GM21381 (cell line): ENCODE measurements around the gene AIFM3.
"Not testable (repeated sequence)": the region's sequence is repeated elsewhere in the genome, so short reads cannot be mapped to it uniquely, and the experiment has no call there.

Source experiments
- ATAC-seq: cut with Tn5 transposase; IDR thresholded peaks from one replicate; pipeline ENCODE4 v1.9.1; 2021; ENCODE audit warnings: mild to moderate bottlenecking, moderate library complexity; ENCODE audit not compliant: unreplicated experiment

Gene AIFM3

GRCh38 chr22:21000207-21000986 lies 33.3 kb downstream of the AIFM3 start:
- no peak for ATAC-seq

GRCh38 chr22:21000987-21001600 lies 34.0 kb downstream of the AIFM3 start:
- ATAC-seq, result peak; percentile 7

- ATAC-seq, result peak; percentile 82
Observed at GRCh38 chr22:21001601-21002325, 34.7 kb downstream of the AIFM3 start, which contains the start of gene THAP7. Gene THAP7 (minus strand): TSS chr22:21002118. CDS start chr22:21001911, 207 bp downstream.

GRCh38 chr22:21003782-21004181 lies 36.7 kb downstream of the AIFM3 start:
- no peak for ATAC-seq

- not testable (repeated sequence) for ATAC-seq
Observed at GRCh38 chr22:21009208-21009607, 42.2 kb downstream of the AIFM3 start.

GRCh38 chr22:21009638-21010425 lies 42.8 kb downstream of the AIFM3 start:
- no peak for ATAC-seq

- no peak for ATAC-seq
Observed at GRCh38 chr22:21010426-21011113, 43.5 kb downstream of the AIFM3 start.

- ATAC-seq, result no peak
Observed at GRCh38 chr22:21012446-21013407, 45.7 kb downstream of the AIFM3 start.

GRCh38 chr22:21013657-21014201 lies 46.7 kb downstream of the AIFM3 start:
- ATAC-seq, result peak; percentile 19

- peak; percentile 87 for ATAC-seq
Observed at GRCh38 chr22:21014202-21014725, 47.2 kb downstream of the AIFM3 start.

GRCh38 chr22:21014726-21015465 lies 47.8 kb downstream of the AIFM3 start, which contains the start of gene P2RX6:
Gene P2RX6 (plus strand): TSS chr22:21015165. CDS start chr22:21015175, 10 bp downstream.
- ATAC-seq, result no peak

GRCh38 chr22:21015466-21016006 lies 48.5 kb downstream of the AIFM3 start:
- ATAC-seq, result no peak

GRCh38 chr22:21016644-21017420 lies 49.8 kb downstream of the AIFM3 start:
- ATAC-seq, result no peak

GRCh38 chr22:21018314-21018713 lies 51.3 kb downstream of the AIFM3 start:
- no peak for ATAC-seq

GRCh38 chr22:21020802-21021429 lies 53.9 kb downstream of the AIFM3 start:
- ATAC-seq, result no peak

- no peak for ATAC-seq
Observed at GRCh38 chr22:21022507-21022906, 55.5 kb downstream of the AIFM3 start.
